K562 (cell line): ENCODE results near the gene MCTS1. TPM values are rescaled to one million over a fixed set of nuclear protein-coding genes. Genes with fewer than 3 reads are reported as not detected.

Experiments
- ATAC-seq: fragments of 200-7000 bp; cut with Tn5 transposase; 3 replicates; pipeline ENCODE4 v1.9.1; 2020; ENCODE audit warnings: moderate library complexity
- BruUV-seq: library from RNA; stranded (reverse); fragments of 400-500 nt; replicated peaks from 2 replicates; lab custom pipeline; 2021; lab: Mats Ljungman, UMichigan
- CTCF ChIA-PET: fragments of 300-600 bp; formaldehyde crosslinking; extraction: SDS; loops from one replicate; lab custom pipeline; 2021; ENCODE audit warnings: low intra/inter-chr PET ratio; lab: Yijun Ruan, JAX
- POLR2A ChIA-PET: fragments of 300-600, 350-650 bp; sonication (Branson Sonifier 250); formaldehyde crosslinking; extraction: SDS; loops from one replicate; lab custom pipeline; 2021; ENCODE audit warnings: antibody characterized with exemption, inconsistent platforms; lab: Yijun Ruan, JAX
- DNase-seq, 4 experiments: peaks; one replicate each; pipeline versions ENCODE4 v3.0.0 to v3.0.0-alpha.2; 2011 to 2018; ENCODE audit warnings: low spot score in 3 of 4, mixed read lengths in 3 of 4; ENCODE audit errors: extremely low read depth in 1 of 4
- FAIRE-seq: peaks from 2 replicates; lab custom pipeline; 2011; peaks lifted over from hg19 to GRCh38; lab: Jason Lieb, UNC
- H2AFZ ChIP-seq: 2 replicates; pipeline ENCODE4 v1.6.0; 2011; ENCODE audit warnings: low read depth, low read length, control low read depth, inconsistent platforms
- H3K27ac ChIP-seq: fragments of 200-600 bp; 3 replicates; pipeline ENCODE4 v1.8.0; 2011; ENCODE audit warnings: low read depth, mild to moderate bottlenecking, control low read depth, inconsistent platforms, low read length, moderate library complexity, mixed read lengths; ENCODE audit errors: extremely low read depth
- H3K27me3 ChIP-seq, 2 experiments: fragments of 300-600 bp in 1 of 2; 2 replicates in 1 of 2; 3 replicates in 1 of 2; pipeline versions ENCODE4 v1.6.0 to v1.8.0; 2011; ENCODE audit warnings: inconsistent platforms in 2 of 2, low read length in 2 of 2, mild to moderate bottlenecking in 1 of 2, mixed read lengths in 1 of 2, moderate library complexity in 1 of 2; ENCODE audit not compliant: control insufficient read depth in 2 of 2, insufficient read depth in 2 of 2
- H3K36me3 ChIP-seq: fragments of 300-600 bp; 3 replicates; pipeline ENCODE4 v1.8.0; 2011; ENCODE audit warnings: mild to moderate bottlenecking, low read length, inconsistent platforms; ENCODE audit not compliant: control insufficient read depth, insufficient read depth
- H3K4me1 ChIP-seq, 2 experiments: fragments of 200-600 bp in 1 of 2; replicated peaks in 1 of 2; 2 replicates in 1 of 2; 3 replicates in 1 of 2; pipeline versions ENCODE4 v1.5.1 to v1.8.0; 2011; ENCODE audit warnings: inconsistent platforms in 2 of 2, low read length in 2 of 2, mild to moderate bottlenecking in 1 of 2, mixed read lengths in 1 of 2, moderate library complexity in 1 of 2; ENCODE audit not compliant: control insufficient read depth in 2 of 2, insufficient read depth in 2 of 2
- H3K4me2 ChIP-seq: 2 replicates; pipeline ENCODE4 v1.6.1; 2011; ENCODE audit warnings: low read length, control low read depth, inconsistent platforms, mixed read lengths; ENCODE audit not compliant: insufficient read depth
- H3K4me3 ChIP-seq: fragments of 200-600 bp; sonication (generic), shearing (Covaris generic); 2 replicates; pipeline ENCODE4 v1.5.1; 2016; ENCODE audit warnings: control low read depth, inconsistent platforms
- H3K79me2 ChIP-seq: fragments of 200-600 bp; 3 replicates; pipeline ENCODE4 v1.8.0; 2011; ENCODE audit warnings: low read length, inconsistent platforms; ENCODE audit not compliant: control insufficient read depth, insufficient read depth
- H3K9ac ChIP-seq, 2 experiments: 2 replicates each; pipeline versions ENCODE4 v1.6.0 to v1.6.1; 2011; ENCODE audit warnings: low read depth in 2 of 2, low read length in 2 of 2, control low read depth in 1 of 2, inconsistent platforms in 1 of 2, mild to moderate bottlenecking in 1 of 2, mixed read lengths in 1 of 2; ENCODE audit not compliant: insufficient read depth in 1 of 2
- H3K9me1 ChIP-seq: one replicate; pipeline ENCODE4 v1.6.0; 2011; ENCODE audit warnings: inconsistent platforms, mild to moderate bottlenecking, low read length, moderate library complexity; ENCODE audit not compliant: control insufficient read depth, insufficient read depth
- H3K9me3 ChIP-seq: replicated peaks from 2 replicates; pipeline ENCODE4 v1.5.1; 2011; ENCODE audit warnings: low read depth, low read length, inconsistent platforms; ENCODE audit not compliant: control insufficient read depth, insufficient read depth
- H4K20me1 ChIP-seq: replicated peaks from 2 replicates; pipeline ENCODE4 v1.6.1; 2011; ENCODE audit warnings: low read length, inconsistent platforms, mixed read lengths; ENCODE audit not compliant: control insufficient read depth, insufficient read depth
- BRD9 ChIP-seq: fragments of 450-650 bp; IDR thresholded peaks from 2 replicates; pipeline ENCODE4 v1.6.1; 2018; ENCODE audit warnings: low read depth; ENCODE audit not compliant: partially characterized antibody
- GATAD2A ChIP-seq: fragments of 450-650 bp; IDR thresholded peaks from 2 replicates; pipeline ENCODE4 v1.6.1; 2017
- HDGF ChIP-seq: fragments of 450-650 bp; IDR thresholded peaks from 2 replicates; pipeline ENCODE4 v1.6.1; 2016
- KDM1A ChIP-seq, 2 experiments: fragments of 450-650 bp; IDR thresholded peaks; 2 replicates each; pipeline ENCODE4 v1.6.1; 2016; ENCODE audit warnings: mild to moderate bottlenecking in 2 of 2
- MED1 ChIP-seq: sonication (generic); formaldehyde crosslinking; IDR thresholded peaks from 2 replicates; pipeline ENCODE4 v1.8.1; 2023; ENCODE audit warnings: missing genetic modification reagents, borderline replicate concordance
- MXI1 ChIP-seq: IDR thresholded peaks from 2 replicates; pipeline ENCODE4 v1.6.1; 2011; ENCODE audit warnings: low read depth, mild to moderate bottlenecking, improper control_type of control experiment, low read length
- NFE2L1 ChIP-seq: fragments of 450-650 bp; IDR thresholded peaks from 2 replicates; pipeline ENCODE4 v1.6.1; 2016; ENCODE audit warnings: missing genetic modification characterization, low read depth, mild to moderate bottlenecking, missing compliant biosample characterization, moderate library complexity, borderline replicate concordance
- PHF20 ChIP-seq: fragments of 450-650 bp; IDR thresholded peaks from 2 replicates; pipeline ENCODE4 v1.6.1; 2018; ENCODE audit not compliant: partially characterized antibody
- POLR2A ChIP-seq: fragments of 450-650 bp; conservative IDR thresholded peaks from 2 replicates; pipeline ENCODE4 v1.6.1; 2016
- SIN3A ChIP-seq, 2 experiments: fragments of 150-350 bp in 1 of 2; IDR thresholded peaks; 2 replicates each; pipeline ENCODE4 v1.6.1; 2011 to 2016; ENCODE audit warnings: borderline replicate concordance in 2 of 2, low read depth in 2 of 2, low read length in 2 of 2, mild to moderate bottlenecking in 2 of 2, moderate library complexity in 2 of 2; ENCODE audit not compliant: control insufficient read depth in 1 of 2
- SUPT5H ChIP-seq: fragments of 450-650 bp; IDR thresholded peaks from 2 replicates; pipeline ENCODE4 v1.6.1; 2016
- TAF9B ChIP-seq: fragments of 450-650 bp; IDR thresholded peaks from 2 replicates; pipeline ENCODE4 v1.6.1; 2018; ENCODE audit warnings: mild to moderate bottlenecking; ENCODE audit not compliant: partially characterized antibody
- THRAP3 ChIP-seq: fragments of 450-650 bp; IDR thresholded peaks from 2 replicates; pipeline ENCODE4 v1.6.1; 2016; ENCODE audit warnings: mild to moderate bottlenecking, inconsistent platforms, borderline replicate concordance
- ZNF175 ChIP-seq: fragments of 200-800 bp; sonication (Bioruptor generic); IDR thresholded peaks from 2 replicates; pipeline ENCODE4 v1.6.1; 2016; ENCODE audit warnings: low read depth, mild to moderate bottlenecking, missing genetic modification characterization, missing compliant biosample characterization
- ZNF551 ChIP-seq: fragments of 250-450 bp; sonication (Bioruptor Pico); IDR thresholded peaks from 2 replicates; pipeline ENCODE4 v1.5.0; 2021; ENCODE audit warnings: mild to moderate bottlenecking, moderate library complexity
- ZNF766 ChIP-seq: fragments of 200-800 bp; sonication (Bioruptor generic); conservative IDR thresholded peaks from 2 replicates; pipeline ENCODE4 v1.6.1; 2016; ENCODE audit warnings: missing genetic modification characterization, missing compliant biosample characterization
- WGBS: fragments of 100-300 bp; shearing (Covaris generic); methylation state at CpG from one replicate; pipeline ENCODE4 v1.1.6; 2016; ENCODE audit warnings: low coverage, mixed read lengths; ENCODE audit not compliant: insufficient coverage; ENCODE audit errors: missing lambda C conversion rate; 5-methylcytosine and 5-hydroxymethylcytosine counted together
- in situ Hi-C: fragments of 300-500 bp; cut with MboI; formaldehyde crosslinking; loops from 4 replicates; pipeline ENCODE4 v1.15.0; 2018; ENCODE audit warnings: inconsistent platforms, mixed read lengths
- intact Hi-C: fragments of 100-400 bp; cut with micrococcal nuclease; formaldehyde crosslinking; loops from 2 replicates; pipeline ENCODE4 v1.14.2; 2022
- polyA plus RNA-seq, 8 experiments: library from polyadenylated mRNA; depleted of rRNA in 4 of 8; stranded (reverse) in 5 of 8; unstranded in 3 of 8; fragments of >200 nt; fragmentation: Nextera tagmentation in 2 of 8; fragmentation: Illumina TruSeq in 1 of 8; extraction: Ambion mirVana in 2 of 8; extraction: Trizol in 1 of 8; gene quantifications; 2 replicates each; pipeline versions ENCODE4 v1.2.1 to v1.2.3, GENCODE V29; 2011 to 2014; ENCODE audit warnings: inconsistent platforms in 1 of 8, missing spikeins in 1 of 8
- total RNA-seq, 7 experiments: library from RNA; depleted of rRNA in 6 of 7; stranded (reverse); fragments of >200 nt in 6 of 7; fragmentation: Illumina TruSeq in 2 of 7; extraction: Trizol in 2 of 7; gene quantifications; 2 replicates each; pipeline versions ENCODE4 v1.2.1 to v1.2.3, GENCODE V29; 2011 to 2021; ENCODE audit warnings: low replicate concordance in 1 of 7
- TF ChIP-seq, protein P1 (sequence below), 2 experiments: fragments of 450-650 bp in 1 of 2; IDR thresholded peaks; 2 replicates each; pipeline ENCODE4 v1.6.1; 2011 to 2017; ENCODE audit warnings: low read depth in 2 of 2, antibody characterized with exemption in 1 of 2, borderline replicate concordance in 1 of 2, low read length in 1 of 2, mild to moderate bottlenecking in 1 of 2, mixed read lengths in 1 of 2; ENCODE audit not compliant: control insufficient read depth in 1 of 2
- TF ChIP-seq, protein P2 (sequence below): fragments of 450-650 bp; formaldehyde crosslinking; conservative IDR thresholded peaks from 2 replicates; pipeline ENCODE4 v1.4.0; 2022; ENCODE audit warnings: mild to moderate bottlenecking, missing genetic modification characterization

Gene MCTS1
- total and polyA plus RNA-seq, 9 of the 15 experiments (the other 6 are each of a cell fraction or from before 2014, with no cell fraction given) = 65.3 to 300 (median 152) TPM

DNA sequence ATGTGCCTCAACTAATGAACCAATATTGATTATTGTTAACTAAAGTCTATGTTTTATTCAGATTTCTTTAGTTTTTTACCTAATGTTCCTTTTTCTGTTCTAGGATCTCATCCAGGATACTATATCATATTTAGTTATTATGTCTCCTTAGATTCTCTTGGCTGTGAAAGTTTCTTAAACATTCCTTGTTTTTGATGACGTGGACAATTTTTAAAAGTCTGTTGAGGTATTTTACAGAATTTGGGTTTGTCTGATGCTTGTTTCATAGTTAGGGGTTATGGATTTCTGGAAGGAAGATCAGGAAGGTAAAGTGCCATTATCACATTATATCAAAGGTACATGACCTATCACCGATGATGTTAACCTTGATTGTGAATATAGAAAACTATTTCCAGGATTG is 18.2 kb upstream of the MCTS1 start (continued):
- TF ChIP-seq, protein P1, sequence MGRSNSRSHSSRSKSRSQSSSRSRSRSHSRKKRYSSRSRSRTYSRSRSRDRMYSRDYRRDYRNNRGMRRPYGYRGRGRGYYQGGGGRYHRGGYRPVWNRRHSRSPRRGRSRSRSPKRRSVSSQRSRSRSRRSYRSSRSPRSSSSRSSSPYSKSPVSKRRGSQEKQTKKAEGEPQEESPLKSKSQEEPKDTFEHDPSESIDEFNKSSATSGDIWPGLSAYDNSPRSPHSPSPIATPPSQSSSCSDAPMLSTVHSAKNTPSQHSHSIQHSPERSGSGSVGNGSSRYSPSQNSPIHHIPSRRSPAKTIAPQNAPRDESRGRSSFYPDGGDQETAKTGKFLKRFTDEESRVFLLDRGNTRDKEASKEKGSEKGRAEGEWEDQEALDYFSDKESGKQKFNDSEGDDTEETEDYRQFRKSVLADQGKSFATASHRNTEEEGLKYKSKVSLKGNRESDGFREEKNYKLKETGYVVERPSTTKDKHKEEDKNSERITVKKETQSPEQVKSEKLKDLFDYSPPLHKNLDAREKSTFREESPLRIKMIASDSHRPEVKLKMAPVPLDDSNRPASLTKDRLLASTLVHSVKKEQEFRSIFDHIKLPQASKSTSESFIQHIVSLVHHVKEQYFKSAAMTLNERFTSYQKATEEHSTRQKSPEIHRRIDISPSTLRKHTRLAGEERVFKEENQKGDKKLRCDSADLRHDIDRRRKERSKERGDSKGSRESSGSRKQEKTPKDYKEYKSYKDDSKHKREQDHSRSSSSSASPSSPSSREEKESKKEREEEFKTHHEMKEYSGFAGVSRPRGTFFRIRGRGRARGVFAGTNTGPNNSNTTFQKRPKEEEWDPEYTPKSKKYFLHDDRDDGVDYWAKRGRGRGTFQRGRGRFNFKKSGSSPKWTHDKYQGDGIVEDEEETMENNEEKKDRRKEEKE (IDR thresholded peaks at IDR 0.05; ENCODE audit: borderline replicate concordance in 1 of 2, control insufficient read depth in 1 of 2, low read depth in 2 of 2, low read length in 1 of 2) = no peak
- TF ChIP-seq HDGF (no peak), NFE2L1 (tag) (no peak)

DNA sequence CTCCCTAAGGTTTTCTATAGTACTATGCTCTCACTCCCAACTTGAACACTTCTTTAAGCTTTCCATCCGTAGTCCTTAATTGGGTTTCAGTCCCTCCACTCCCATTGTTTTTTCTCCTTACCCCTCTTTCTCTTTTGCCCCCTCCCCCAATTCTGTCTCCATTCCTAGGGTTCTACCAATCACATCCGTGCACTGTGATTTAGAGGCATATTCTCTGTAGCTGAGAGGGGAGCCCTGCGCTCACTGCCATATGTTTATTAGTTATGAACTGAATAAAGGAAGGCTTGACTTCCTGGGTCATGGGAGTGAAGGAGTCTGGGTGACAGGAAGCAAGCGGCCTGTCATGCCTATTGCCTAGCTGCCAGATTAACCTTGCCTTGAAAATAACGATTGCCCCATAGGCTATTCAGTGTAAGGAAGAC is 471 bp downstream of the MCTS1 start:
- ChIA-PET CTCF (no interaction called here), POLR2A (interaction anchor here (0.6 to 2.1 kb wide), 8 partner anchors 10 to 1018 kb away, joined by 3 to 15 read pairs (median 3); partner anchors contain the start of gene CUL4B)
- FAIRE-seq (peak; percentile 73), DNase-seq (peak; percentile 36 to 53 (median 44)), ATAC-seq (peak; percentile 81)
- Histone ChIP-seq H3K27me3 (no peaks in the 10 kb centered on the region), H3K4me3 (peak overlapping the region; percentile 86), H3K27ac (peak overlapping the region; percentile 95), H3K4me2 (peak overlapping the region; percentile 92), H4K20me1 (no peaks in the 10 kb centered on the region), H3K36me3 (peaks cover 33% of the 10 kb centered on the region; the same call in 2 of the 3 replicates), H3K9ac (peak overlapping the region; percentile 86 to 96; a peak in 3 of 4 replicates), H3K9me3 (no peaks in the 10 kb centered on the region), H2AFZ (peak overlapping the region; percentile 95), H3K4me1 (no peaks in the 10 kb centered on the region; a peak in 2 of 5 replicates), H3K9me1 (no peaks in the 10 kb centered on the region), H3K79me2 (peaks cover 34% of the 10 kb centered on the region)
- WGBS = 0% methylated on average over 5 of the region's 5 CpGs
- in situ Hi-C loops = no loop called here
- TSS peak; percentile 74 for BruUV-seq
- intact Hi-C loops = no loop called here
- TF ChIP-seq ZNF766 (CRISPR knock-in tag) = 0 out of 2 replicates have a peak, but pooled peaks have one; percentile 48
- TF ChIP-seq SIN3A (IDR thresholded peaks at IDR 0.05; ENCODE audit: borderline replicate concordance in 2 of 2, control insufficient read depth in 1 of 2, low read depth in 2 of 2, low read length in 2 of 2) = peak in 1 of 2 experiments; percentile 36; a peak in 1 of 4 replicates
- peak; percentile 56 for TF ChIP-seq POLR2A
- TF ChIP-seq BRD9 = peak; percentile 18
- TF ChIP-seq MXI1 = 0 out of 2 replicates have a peak, but pooled peaks have one; percentile 19
- TF ChIP-seq THRAP3 = 0 out of 2 replicates have a peak, but pooled peaks have one; percentile 45
- TF ChIP-seq GATAD2A = no peak
- peak; percentile 51; a peak in 2 of 4 replicates for TF ChIP-seq KDM1A (IDR thresholded peaks at IDR 0.05)
- no peak for TF ChIP-seq MED1 (CRISPR knock-in tag)
- no peak for TF ChIP-seq ZNF551 (CRISPR knock-in tag)
- 0 out of 2 replicates have a peak, but pooled peaks have one; percentile 52 for TF ChIP-seq ZNF175 (CRISPR knock-in tag)
- TF ChIP-seq, protein P2, sequence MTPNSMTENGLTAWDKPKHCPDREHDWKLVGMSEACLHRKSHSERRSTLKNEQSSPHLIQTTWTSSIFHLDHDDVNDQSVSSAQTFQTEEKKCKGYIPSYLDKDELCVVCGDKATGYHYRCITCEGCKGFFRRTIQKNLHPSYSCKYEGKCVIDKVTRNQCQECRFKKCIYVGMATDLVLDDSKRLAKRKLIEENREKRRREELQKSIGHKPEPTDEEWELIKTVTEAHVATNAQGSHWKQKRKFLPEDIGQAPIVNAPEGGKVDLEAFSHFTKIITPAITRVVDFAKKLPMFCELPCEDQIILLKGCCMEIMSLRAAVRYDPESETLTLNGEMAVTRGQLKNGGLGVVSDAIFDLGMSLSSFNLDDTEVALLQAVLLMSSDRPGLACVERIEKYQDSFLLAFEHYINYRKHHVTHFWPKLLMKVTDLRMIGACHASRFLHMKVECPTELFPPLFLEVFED (CRISPR knock-in tag) = 0 out of 2 replicates have a peak, but pooled peaks have one; percentile 27
- peak; percentile 6 for TF ChIP-seq PHF20
- peak; percentile 3 for TF ChIP-seq TAF9B
- peak; percentile 51; the same call in 1 of the 2 replicates for TF ChIP-seq SUPT5H
